ENCODE results near the gene AMH. TPM values are rescaled to one million over a fixed set of nuclear protein-coding genes. Genes with fewer than 3 reads are reported as not detected.

The AMH gene
- total and polyA plus RNA-seq, 2 of the 13 experiments (the other 11 are each of a cell fraction or from before 2014, with no cell fraction given), result 0.03 to 0.18 TPM

GRCh38 chr19:2236314-2237050 lies 12.6 kb upstream of the AMH start, which contains the start of the genes PLEKHJ1 and SF3A2 (continued):
- peak; percentile 84 for TF ChIP-seq NFAT5 (CRISPR knock-in tag; IDR thresholded peaks at IDR 0.05)
- peak; percentile 91; the same call in 1 of the 2 replicates for TF ChIP-seq PAX8 (CRISPR knock-in tag; IDR thresholded peaks at IDR 0.05; ENCODE audit: borderline replicate concordance)
- peak; percentile 99 for TF ChIP-seq RBM39 (IDR thresholded peaks at IDR 0.05; ENCODE audit: low read depth, low read length, poor library complexity, severe bottlenecking)
- peak; percentile 73 for TF ChIP-seq FOXA3 (CRISPR knock-in tag; IDR thresholded peaks at IDR 0.05)
- peak; percentile 80; the same call in 1 of the 2 replicates for TF ChIP-seq ISX (CRISPR knock-in tag; conservative IDR thresholded peaks at IDR 0.05)
- peak; percentile 92 for TF ChIP-seq TFE3 (CRISPR knock-in tag; IDR thresholded peaks at IDR 0.05)
- TF ChIP-seq NCOA5 (CRISPR knock-in tag; IDR thresholded peaks at IDR 0.05), result peak; percentile 81; the same call in 1 of the 2 replicates
- TF ChIP-seq ZNF841 (CRISPR knock-in tag; IDR thresholded peaks at IDR 0.05; ENCODE audit: borderline replicate concordance), result peak; percentile 89; the same call in 1 of the 2 replicates
- TF ChIP-seq POGZ (CRISPR knock-in tag; IDR thresholded peaks at IDR 0.05), result peak; percentile 69
- 0 out of 2 replicates have a peak, but pooled peaks have one; percentile 21 for TF ChIP-seq ATF1 (CRISPR knock-in tag; IDR thresholded peaks at IDR 0.05)
- TF ChIP-seq ZNF562 (CRISPR knock-in tag; IDR thresholded peaks at IDR 0.05; ENCODE audit: borderline replicate concordance), result peak; percentile 73; the same call in 1 of the 2 replicates
- no peak for TF ChIP-seq ZBTB40 (IDR thresholded peaks at IDR 0.05)
- peak; percentile 90 for TF ChIP-seq ZBTB40 (CRISPR knock-in tag; IDR thresholded peaks at IDR 0.05)

Measured in HepG2 (cell line).